Measurements from ENCODE around the gene PDZRN3. TPM values are rescaled to one million over a fixed set of nuclear protein-coding genes. Genes with fewer than 3 reads are reported as not detected.

The PDZRN3 gene
- total RNA-seq, 1 experiment from 2014 or later: 0.24 TPM

- TF ChIP-seq EZH2 (IDR thresholded peaks at IDR 0.05; ENCODE audit: borderline replicate concordance, low read depth, low read length, poor library complexity, severe bottlenecking) (no peak), CTCF (conservative IDR thresholded peaks at IDR 0.05; ENCODE audit: low read depth, low read length) (no peak)
- ChIA-PET CTCF (no interaction called here), POLR2A (ENCODE audit: low non-redundant PET) (no interaction called here)
- no peaks in the 10 kb centered on the region for H3K9me3 ChIP-seq (ENCODE audit: low read depth, low read length, poor library complexity, severe bottlenecking)
- H3K36me3 ChIP-seq (ENCODE audit: insufficient read depth, low read length, poor library complexity, severe bottlenecking): no peaks in the 10 kb centered on the region
- DNase-seq (ENCODE audit: low spot score): no peak
- no TSS peak for BruUV-seq (replicated peaks)
- H3K27me3 ChIP-seq (replicated peaks; ENCODE audit: insufficient read depth, low read depth, low read length, poor library complexity): no peaks in the 10 kb centered on the region
- H3K4me3 ChIP-seq (ENCODE audit: low read depth, low read length, poor library complexity, severe bottlenecking): no peak overlapping the region
- no peak overlapping the region for H3K27ac ChIP-seq (ENCODE audit: low read depth, low read length, poor library complexity, severe bottlenecking)
- no peaks in the 10 kb centered on the region for H3K4me1 ChIP-seq (ENCODE audit: insufficient read depth, low read length, poor library complexity, severe bottlenecking)
- intact Hi-C loops (cut with micrococcal nuclease; ENCODE audit: unreplicated experiment): no loop called here
Measured at GRCh38 chr3:73461547-73461946, 163.2 kb downstream of the PDZRN3 start.

DNA sequence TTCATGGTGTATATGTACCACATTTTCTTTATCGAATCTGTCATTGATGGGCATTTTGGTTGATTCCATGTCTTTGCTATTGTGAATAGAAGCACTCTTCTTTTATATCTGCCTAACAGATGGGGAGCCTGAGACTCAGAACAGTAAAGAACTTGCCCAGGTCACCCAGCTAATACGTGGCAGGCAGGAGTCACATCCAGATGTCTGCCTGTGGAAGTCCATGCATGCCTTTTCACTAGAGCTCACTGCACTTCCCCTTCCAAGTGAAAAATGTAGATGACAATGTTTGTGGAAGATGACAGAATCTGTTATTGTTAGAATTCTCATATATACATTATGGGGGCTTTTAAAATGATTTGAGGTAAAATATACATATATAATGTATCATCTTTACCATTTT is 165.0 kb downstream of the PDZRN3 start:
- POLR2A ChIA-PET (ENCODE audit: low non-redundant PET): no interaction called here
- no peaks in the 10 kb centered on the region for H3K27me3 ChIP-seq (replicated peaks; ENCODE audit: insufficient read depth, low read depth, low read length, poor library complexity)
- no peaks in the 10 kb centered on the region for H3K36me3 ChIP-seq (ENCODE audit: insufficient read depth, low read length, poor library complexity, severe bottlenecking)
- H3K4me1 ChIP-seq (ENCODE audit: insufficient read depth, low read length, poor library complexity, severe bottlenecking): no peaks in the 10 kb centered on the region
- no peak overlapping the region for H3K4me3 ChIP-seq (ENCODE audit: low read depth, low read length, poor library complexity, severe bottlenecking)
- BruUV-seq (replicated peaks): no TSS peak
- TF ChIP-seq EZH2 (IDR thresholded peaks at IDR 0.05; ENCODE audit: borderline replicate concordance, low read depth, low read length, poor library complexity, severe bottlenecking): no peak
- no peak for TF ChIP-seq CTCF (conservative IDR thresholded peaks at IDR 0.05; ENCODE audit: low read depth, low read length)
- H3K27ac ChIP-seq (ENCODE audit: low read depth, low read length, poor library complexity, severe bottlenecking): no peak overlapping the region
- CTCF ChIA-PET: no interaction called here
- no peak for DNase-seq (ENCODE audit: low spot score)
- intact Hi-C loops (cut with micrococcal nuclease; ENCODE audit: unreplicated experiment): no loop called here
- H3K9me3 ChIP-seq (ENCODE audit: low read depth, low read length, poor library complexity, severe bottlenecking): no peaks in the 10 kb centered on the region

GRCh38 chr3:73453666-73454065 is 171.1 kb downstream of the PDZRN3 start:
- CTCF ChIA-PET: no interaction called here

More at GRCh38 chr3:73453666-73454065, 171.1 kb downstream of the PDZRN3 start:
- Histone ChIP-seq H3K9me3 (ENCODE audit: low read depth, low read length, poor library complexity, severe bottlenecking) (no peaks in the 10 kb centered on the region), H3K36me3 (ENCODE audit: insufficient read depth, low read length, poor library complexity, severe bottlenecking) (no peaks in the 10 kb centered on the region), H3K27me3 (replicated peaks; ENCODE audit: insufficient read depth, low read depth, low read length, poor library complexity) (no peaks in the 10 kb centered on the region), H3K4me1 (ENCODE audit: insufficient read depth, low read length, poor library complexity, severe bottlenecking) (no peaks in the 10 kb centered on the region), H3K4me3 (ENCODE audit: low read depth, low read length, poor library complexity, severe bottlenecking) (no peak overlapping the region), H3K27ac (ENCODE audit: low read depth, low read length, poor library complexity, severe bottlenecking) (no peak overlapping the region)
- POLR2A ChIA-PET (ENCODE audit: low non-redundant PET): no interaction called here
- intact Hi-C loops (cut with micrococcal nuclease; ENCODE audit: unreplicated experiment): loop anchor here (2.0 kb wide), 1 partner anchor 49 kb away; no protein-coding TSS in a partner anchor
- DNase-seq (ENCODE audit: low spot score): no peak
- BruUV-seq (replicated peaks): no TSS peak
- TF ChIP-seq CTCF (conservative IDR thresholded peaks at IDR 0.05; ENCODE audit: low read depth, low read length): no peak
- TF ChIP-seq EZH2 (IDR thresholded peaks at IDR 0.05; ENCODE audit: borderline replicate concordance, low read depth, low read length, poor library complexity, severe bottlenecking): no peak

Measured in A673 (cell line).